K562 (cell line): ENCODE measurements around the gene SND1. TPM values are rescaled to one million over a fixed set of nuclear protein-coding genes. Genes with fewer than 3 reads are reported as not detected.

Source experiments
- ATAC-seq: fragments of 200-7000 bp; cut with Tn5 transposase; 3 replicates; pipeline ENCODE4 v1.9.1; 2020; ENCODE audit warnings: moderate library complexity
- BruUV-seq: library from RNA; stranded (reverse); fragments of 400-500 nt; replicated peaks from 2 replicates; lab custom pipeline; 2021; lab: Mats Ljungman, UMichigan
- CTCF ChIA-PET: fragments of 300-600 bp; formaldehyde crosslinking; extraction: SDS; loops from one replicate; lab custom pipeline; 2021; ENCODE audit warnings: low intra/inter-chr PET ratio; lab: Yijun Ruan, JAX
- POLR2A ChIA-PET: fragments of 300-600, 350-650 bp; sonication (Branson Sonifier 250); formaldehyde crosslinking; extraction: SDS; loops from one replicate; lab custom pipeline; 2021; ENCODE audit warnings: antibody characterized with exemption, inconsistent platforms; lab: Yijun Ruan, JAX
- DNase-seq, 4 experiments: peaks; one replicate each; pipeline versions ENCODE4 v3.0.0 to v3.0.0-alpha.2; 2011 to 2018; ENCODE audit warnings: low spot score in 3 of 4, mixed read lengths in 3 of 4; ENCODE audit errors: extremely low read depth in 1 of 4
- FAIRE-seq: peaks from 2 replicates; lab custom pipeline; 2011; peaks lifted over from hg19 to GRCh38; lab: Jason Lieb, UNC
- H2AFZ ChIP-seq: 2 replicates; pipeline ENCODE4 v1.6.0; 2011; ENCODE audit warnings: low read depth, low read length, control low read depth, inconsistent platforms
- H3K27ac ChIP-seq: fragments of 200-600 bp; 3 replicates; pipeline ENCODE4 v1.8.0; 2011; ENCODE audit warnings: low read depth, mild to moderate bottlenecking, control low read depth, inconsistent platforms, low read length, moderate library complexity, mixed read lengths; ENCODE audit errors: extremely low read depth
- H3K27me3 ChIP-seq, 2 experiments: fragments of 300-600 bp in 1 of 2; 2 replicates in 1 of 2; 3 replicates in 1 of 2; pipeline versions ENCODE4 v1.6.0 to v1.8.0; 2011; ENCODE audit warnings: inconsistent platforms in 2 of 2, low read length in 2 of 2, mild to moderate bottlenecking in 1 of 2, mixed read lengths in 1 of 2, moderate library complexity in 1 of 2; ENCODE audit not compliant: control insufficient read depth in 2 of 2, insufficient read depth in 2 of 2
- H3K36me3 ChIP-seq: fragments of 300-600 bp; 3 replicates; pipeline ENCODE4 v1.8.0; 2011; ENCODE audit warnings: mild to moderate bottlenecking, low read length, inconsistent platforms; ENCODE audit not compliant: control insufficient read depth, insufficient read depth
- H3K4me1 ChIP-seq, 2 experiments: fragments of 200-600 bp in 1 of 2; replicated peaks in 1 of 2; 2 replicates in 1 of 2; 3 replicates in 1 of 2; pipeline versions ENCODE4 v1.5.1 to v1.8.0; 2011; ENCODE audit warnings: inconsistent platforms in 2 of 2, low read length in 2 of 2, mild to moderate bottlenecking in 1 of 2, mixed read lengths in 1 of 2, moderate library complexity in 1 of 2; ENCODE audit not compliant: control insufficient read depth in 2 of 2, insufficient read depth in 2 of 2
- H3K4me2 ChIP-seq: 2 replicates; pipeline ENCODE4 v1.6.1; 2011; ENCODE audit warnings: low read length, control low read depth, inconsistent platforms, mixed read lengths; ENCODE audit not compliant: insufficient read depth
- H3K4me3 ChIP-seq: fragments of 200-600 bp; sonication (generic), shearing (Covaris generic); 2 replicates; pipeline ENCODE4 v1.5.1; 2016; ENCODE audit warnings: control low read depth, inconsistent platforms
- H3K79me2 ChIP-seq: fragments of 200-600 bp; 3 replicates; pipeline ENCODE4 v1.8.0; 2011; ENCODE audit warnings: low read length, inconsistent platforms; ENCODE audit not compliant: control insufficient read depth, insufficient read depth
- H3K9ac ChIP-seq, 2 experiments: 2 replicates each; pipeline versions ENCODE4 v1.6.0 to v1.6.1; 2011; ENCODE audit warnings: low read depth in 2 of 2, low read length in 2 of 2, control low read depth in 1 of 2, inconsistent platforms in 1 of 2, mild to moderate bottlenecking in 1 of 2, mixed read lengths in 1 of 2; ENCODE audit not compliant: insufficient read depth in 1 of 2
- H3K9me1 ChIP-seq: one replicate; pipeline ENCODE4 v1.6.0; 2011; ENCODE audit warnings: inconsistent platforms, mild to moderate bottlenecking, low read length, moderate library complexity; ENCODE audit not compliant: control insufficient read depth, insufficient read depth
- H3K9me3 ChIP-seq: replicated peaks from 2 replicates; pipeline ENCODE4 v1.5.1; 2011; ENCODE audit warnings: low read depth, low read length, inconsistent platforms; ENCODE audit not compliant: control insufficient read depth, insufficient read depth
- H4K20me1 ChIP-seq: replicated peaks from 2 replicates; pipeline ENCODE4 v1.6.1; 2011; ENCODE audit warnings: low read length, inconsistent platforms, mixed read lengths; ENCODE audit not compliant: control insufficient read depth, insufficient read depth
- CCNT2 ChIP-seq: IDR thresholded peaks from 2 replicates; pipeline ENCODE4 v1.6.1; 2011; ENCODE audit warnings: borderline replicate concordance, low read depth, mild to moderate bottlenecking, moderate library complexity, mixed read lengths, low read length; ENCODE audit not compliant: insufficient read length; ENCODE audit errors: extremely low read depth
- HNRNPK ChIP-seq: fragments of 200-400 bp; formaldehyde crosslinking; IDR thresholded peaks from one replicate; pipeline ENCODE4 v1.6.1; 2018; ENCODE audit warnings: mild to moderate bottlenecking, low read depth, low read length; ENCODE audit not compliant: poor library complexity, severe bottlenecking
- NR4A1 ChIP-seq, 2 experiments: fragments of 250-450 bp in 1 of 2; fragments of 450-650 bp in 1 of 2; sonication (Bioruptor Pico) in 1 of 2; IDR thresholded peaks; 2 replicates each; pipeline versions ENCODE4 v1.4.0 to v1.6.1; 2016 to 2020; ENCODE audit warnings: mild to moderate bottlenecking in 2 of 2, missing compliant biosample characterization in 1 of 2, missing genetic modification characterization in 1 of 2, moderate library complexity in 1 of 2
- POLR2AphosphoS2 ChIP-seq: IDR thresholded peaks from 2 replicates; pipeline ENCODE4 v1.6.1; 2012; ENCODE audit warnings: low read length, improper control_type of control experiment
- WGBS: fragments of 100-300 bp; shearing (Covaris generic); methylation state at CpG from one replicate; pipeline ENCODE4 v1.1.6; 2016; ENCODE audit warnings: low coverage, mixed read lengths; ENCODE audit not compliant: insufficient coverage; ENCODE audit errors: missing lambda C conversion rate; 5-methylcytosine and 5-hydroxymethylcytosine counted together
- in situ Hi-C: fragments of 300-500 bp; cut with MboI; formaldehyde crosslinking; loops from 4 replicates; pipeline ENCODE4 v1.15.0; 2018; ENCODE audit warnings: inconsistent platforms, mixed read lengths
- intact Hi-C: fragments of 100-400 bp; cut with micrococcal nuclease; formaldehyde crosslinking; loops from 2 replicates; pipeline ENCODE4 v1.14.2; 2022
- polyA plus RNA-seq, 8 experiments: library from polyadenylated mRNA; depleted of rRNA in 4 of 8; stranded (reverse) in 5 of 8; unstranded in 3 of 8; fragments of >200 nt; fragmentation: Nextera tagmentation in 2 of 8; fragmentation: Illumina TruSeq in 1 of 8; extraction: Ambion mirVana in 2 of 8; extraction: Trizol in 1 of 8; gene quantifications; 2 replicates each; pipeline versions ENCODE4 v1.2.1 to v1.2.3, GENCODE V29; 2011 to 2014; ENCODE audit warnings: inconsistent platforms in 1 of 8, missing spikeins in 1 of 8
- total RNA-seq, 7 experiments: library from RNA; depleted of rRNA in 6 of 7; stranded (reverse); fragments of >200 nt in 6 of 7; fragmentation: Illumina TruSeq in 2 of 7; extraction: Trizol in 2 of 7; gene quantifications; 2 replicates each; pipeline versions ENCODE4 v1.2.1 to v1.2.3, GENCODE V29; 2011 to 2021; ENCODE audit warnings: low replicate concordance in 1 of 7
- TF ChIP-seq, protein P1 (sequence below): sonication (generic); formaldehyde crosslinking; IDR thresholded peaks from 2 replicates; pipeline ENCODE4 v1.8.0; 2022; ENCODE audit warnings: missing genetic modification reagents, mild to moderate bottlenecking, borderline replicate concordance
- TF ChIP-seq, protein P2 (sequence below): sonication (generic); formaldehyde crosslinking; IDR thresholded peaks from 2 replicates; pipeline ENCODE4 v1.8.1; 2023; ENCODE audit warnings: missing genetic modification reagents, mild to moderate bottlenecking, borderline replicate concordance
- TF ChIP-seq, protein P3 (sequence below), 2 experiments: fragments of 150-350 bp in 1 of 2; IDR thresholded peaks; 2 replicates each; pipeline ENCODE4 v1.6.1; 2012 to 2016; ENCODE audit warnings: low read depth in 2 of 2, low read length in 2 of 2, mild to moderate bottlenecking in 1 of 2, moderate library complexity in 1 of 2

The SND1 gene
- total and polyA plus RNA-seq, 9 of the 15 experiments (the other 6 are each of a cell fraction or from before 2014, with no cell fraction given) = 46.5 to 307 (median 191) TPM

DNA sequence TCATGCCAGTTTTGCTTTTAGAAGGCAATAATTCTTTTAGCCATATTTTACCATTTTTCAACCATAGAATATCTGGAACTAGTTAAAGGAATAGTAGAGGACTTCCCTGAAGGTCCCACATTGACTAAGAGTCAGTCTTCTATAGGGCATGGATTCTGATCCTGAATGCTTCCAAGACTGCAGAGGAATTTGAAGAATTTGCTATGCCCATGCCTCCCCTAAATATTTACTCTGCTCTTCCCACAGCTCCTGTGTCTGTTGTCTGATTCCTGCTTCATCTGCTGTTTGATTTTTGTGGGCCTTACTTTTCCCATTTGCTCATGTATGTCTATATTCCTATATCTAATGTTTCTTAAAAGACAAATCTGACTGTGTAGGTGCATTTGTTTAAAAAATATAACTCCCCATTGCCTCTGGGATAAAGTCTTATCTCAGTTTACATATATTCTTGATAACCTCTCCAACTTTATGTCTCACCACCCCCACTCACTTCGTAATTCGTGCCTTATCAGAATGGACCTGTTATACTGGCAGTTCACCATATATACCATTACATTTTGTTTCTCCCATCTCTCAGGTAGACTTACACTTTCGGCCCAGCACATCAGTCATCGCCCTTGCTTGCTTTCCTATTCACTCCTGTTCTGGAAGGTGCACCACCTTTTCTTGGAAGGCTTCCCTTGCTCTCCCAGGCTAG, 345.4 kb downstream of the SND1 start:
- peak overlapping the region; percentile 1; the same call in 2 of the 3 replicates for H3K27ac ChIP-seq
- H4K20me1 ChIP-seq = peaks cover 11% of the 10 kb centered on the region; the same call in 1 of the 2 replicates
- FAIRE-seq (no peak), DNase-seq (peak in 2 of 4 experiments; percentile 38 to 47), ATAC-seq (no peak)
- H3K4me1 ChIP-seq = peaks cover 37 to 52% of the 10 kb centered on the region in 2 experiments; a peak in 4 of 5 replicates
- peak overlapping the region; percentile 32 for H3K4me2 ChIP-seq
- no TSS peak for BruUV-seq
- H3K9ac ChIP-seq = no peak overlapping the region
- H3K9me3 ChIP-seq = no peaks in the 10 kb centered on the region
- H3K27me3 ChIP-seq = no peaks in the 10 kb centered on the region
- peaks cover 79% of the 10 kb centered on the region for H3K36me3 ChIP-seq
- POLR2A ChIA-PET = interaction anchor here (0.7 to 2.3 kb wide), 5 partner anchors 10 to 206 kb away, joined by 3 to 10 read pairs (median 3); no protein-coding TSS in a partner anchor
- CTCF ChIA-PET = no interaction called here
- intact Hi-C loops (loop anchor here (5.0 kb wide), 1 partner anchor 155 kb away; no protein-coding TSS in a partner anchor), in situ Hi-C loops (no loop called here)
- H2AFZ ChIP-seq = no peak overlapping the region
- H3K9me1 ChIP-seq = peaks cover 10% of the 10 kb centered on the region
- H3K4me3 ChIP-seq = no peak overlapping the region
- WGBS = 34% methylated on average over 4 of the region's 4 CpGs
- H3K79me2 ChIP-seq = peaks cover 7% of the 10 kb centered on the region; the same call in 1 of the 3 replicates
- no peak for TF ChIP-seq HNRNPK
- TF ChIP-seq CCNT2 = peak; percentile 15
- TF ChIP-seq, protein P1, sequence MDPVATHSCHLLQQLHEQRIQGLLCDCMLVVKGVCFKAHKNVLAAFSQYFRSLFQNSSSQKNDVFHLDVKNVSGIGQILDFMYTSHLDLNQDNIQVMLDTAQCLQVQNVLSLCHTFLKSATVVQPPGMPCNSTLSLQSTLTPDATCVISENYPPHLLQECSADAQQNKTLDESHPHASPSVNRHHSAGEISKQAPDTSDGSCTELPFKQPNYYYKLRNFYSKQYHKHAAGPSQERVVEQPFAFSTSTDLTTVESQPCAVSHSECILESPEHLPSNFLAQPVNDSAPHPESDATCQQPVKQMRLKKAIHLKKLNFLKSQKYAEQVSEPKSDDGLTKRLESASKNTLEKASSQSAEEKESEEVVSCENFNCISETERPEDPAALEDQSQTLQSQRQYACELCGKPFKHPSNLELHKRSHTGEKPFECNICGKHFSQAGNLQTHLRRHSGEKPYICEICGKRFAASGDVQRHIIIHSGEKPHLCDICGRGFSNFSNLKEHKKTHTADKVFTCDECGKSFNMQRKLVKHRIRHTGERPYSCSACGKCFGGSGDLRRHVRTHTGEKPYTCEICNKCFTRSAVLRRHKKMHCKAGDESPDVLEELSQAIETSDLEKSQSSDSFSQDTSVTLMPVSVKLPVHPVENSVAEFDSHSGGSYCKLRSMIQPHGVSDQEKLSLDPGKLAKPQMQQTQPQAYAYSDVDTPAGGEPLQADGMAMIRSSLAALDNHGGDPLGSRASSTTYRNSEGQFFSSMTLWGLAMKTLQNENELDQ = no peak
- no peak for TF ChIP-seq POLR2AphosphoS2
- TF ChIP-seq, protein P2, sequence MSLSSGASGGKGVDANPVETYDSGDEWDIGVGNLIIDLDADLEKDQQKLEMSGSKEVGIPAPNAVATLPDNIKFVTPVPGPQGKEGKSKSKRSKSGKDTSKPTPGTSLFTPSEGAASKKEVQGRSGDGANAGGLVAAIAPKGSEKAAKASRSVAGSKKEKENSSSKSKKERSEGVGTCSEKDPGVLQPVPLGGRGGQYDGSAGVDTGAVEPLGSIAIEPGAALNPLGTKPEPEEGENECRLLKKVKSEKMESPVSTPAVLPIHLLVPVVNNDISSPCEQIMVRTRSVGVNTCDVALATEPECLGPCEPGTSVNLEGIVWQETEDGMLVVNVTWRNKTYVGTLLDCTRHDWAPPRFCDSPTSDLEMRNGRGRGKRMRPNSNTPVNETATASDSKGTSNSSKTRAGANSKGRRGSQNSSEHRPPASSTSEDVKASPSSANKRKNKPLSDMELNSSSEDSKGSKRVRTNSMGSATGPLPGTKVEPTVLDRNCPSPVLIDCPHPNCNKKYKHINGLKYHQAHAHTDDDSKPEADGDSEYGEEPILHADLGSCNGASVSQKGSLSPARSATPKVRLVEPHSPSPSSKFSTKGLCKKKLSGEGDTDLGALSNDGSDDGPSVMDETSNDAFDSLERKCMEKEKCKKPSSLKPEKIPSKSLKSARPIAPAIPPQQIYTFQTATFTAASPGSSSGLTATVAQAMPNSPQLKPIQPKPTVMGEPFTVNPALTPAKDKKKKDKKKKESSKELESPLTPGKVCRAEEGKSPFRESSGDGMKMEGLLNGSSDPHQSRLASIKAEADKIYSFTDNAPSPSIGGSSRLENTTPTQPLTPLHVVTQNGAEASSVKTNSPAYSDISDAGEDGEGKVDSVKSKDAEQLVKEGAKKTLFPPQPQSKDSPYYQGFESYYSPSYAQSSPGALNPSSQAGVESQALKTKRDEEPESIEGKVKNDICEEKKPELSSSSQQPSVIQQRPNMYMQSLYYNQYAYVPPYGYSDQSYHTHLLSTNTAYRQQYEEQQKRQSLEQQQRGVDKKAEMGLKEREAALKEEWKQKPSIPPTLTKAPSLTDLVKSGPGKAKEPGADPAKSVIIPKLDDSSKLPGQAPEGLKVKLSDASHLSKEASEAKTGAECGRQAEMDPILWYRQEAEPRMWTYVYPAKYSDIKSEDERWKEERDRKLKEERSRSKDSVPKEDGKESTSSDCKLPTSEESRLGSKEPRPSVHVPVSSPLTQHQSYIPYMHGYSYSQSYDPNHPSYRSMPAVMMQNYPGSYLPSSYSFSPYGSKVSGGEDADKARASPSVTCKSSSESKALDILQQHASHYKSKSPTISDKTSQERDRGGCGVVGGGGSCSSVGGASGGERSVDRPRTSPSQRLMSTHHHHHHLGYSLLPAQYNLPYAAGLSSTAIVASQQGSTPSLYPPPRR (CRISPR knock-in tag) = no peak
- TF ChIP-seq NR4A1 (CRISPR knock-in tag; IDR thresholded peaks at IDR 0.05) = no peak
- TF ChIP-seq NR4A1 (tag; IDR thresholded peaks at IDR 0.05) = no peak
- TF ChIP-seq, protein P3, sequence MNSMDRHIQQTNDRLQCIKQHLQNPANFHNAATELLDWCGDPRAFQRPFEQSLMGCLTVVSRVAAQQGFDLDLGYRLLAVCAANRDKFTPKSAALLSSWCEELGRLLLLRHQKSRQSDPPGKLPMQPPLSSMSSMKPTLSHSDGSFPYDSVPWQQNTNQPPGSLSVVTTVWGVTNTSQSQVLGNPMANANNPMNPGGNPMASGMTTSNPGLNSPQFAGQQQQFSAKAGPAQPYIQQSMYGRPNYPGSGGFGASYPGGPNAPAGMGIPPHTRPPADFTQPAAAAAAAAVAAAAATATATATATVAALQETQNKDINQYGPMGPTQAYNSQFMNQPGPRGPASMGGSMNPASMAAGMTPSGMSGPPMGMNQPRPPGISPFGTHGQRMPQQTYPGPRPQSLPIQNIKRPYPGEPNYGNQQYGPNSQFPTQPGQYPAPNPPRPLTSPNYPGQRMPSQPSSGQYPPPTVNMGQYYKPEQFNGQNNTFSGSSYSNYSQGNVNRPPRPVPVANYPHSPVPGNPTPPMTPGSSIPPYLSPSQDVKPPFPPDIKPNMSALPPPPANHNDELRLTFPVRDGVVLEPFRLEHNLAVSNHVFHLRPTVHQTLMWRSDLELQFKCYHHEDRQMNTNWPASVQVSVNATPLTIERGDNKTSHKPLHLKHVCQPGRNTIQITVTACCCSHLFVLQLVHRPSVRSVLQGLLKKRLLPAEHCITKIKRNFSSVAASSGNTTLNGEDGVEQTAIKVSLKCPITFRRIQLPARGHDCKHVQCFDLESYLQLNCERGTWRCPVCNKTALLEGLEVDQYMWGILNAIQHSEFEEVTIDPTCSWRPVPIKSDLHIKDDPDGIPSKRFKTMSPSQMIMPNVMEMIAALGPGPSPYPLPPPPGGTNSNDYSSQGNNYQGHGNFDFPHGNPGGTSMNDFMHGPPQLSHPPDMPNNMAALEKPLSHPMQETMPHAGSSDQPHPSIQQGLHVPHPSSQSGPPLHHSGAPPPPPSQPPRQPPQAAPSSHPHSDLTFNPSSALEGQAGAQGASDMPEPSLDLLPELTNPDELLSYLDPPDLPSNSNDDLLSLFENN (IDR thresholded peaks at IDR 0.05; ENCODE audit: low read depth in 2 of 2, low read length in 2 of 2) = no peak
